Measurements from ENCODE around the gene TCP11L2. TPM values are rescaled to one million over a fixed set of nuclear protein-coding genes. Genes with fewer than 3 reads are reported as not detected.

Gene TCP11L2
- polyA plus RNA-seq, 3 donors = 23.5 to 37.3 (median 35.8) TPM

DNA sequence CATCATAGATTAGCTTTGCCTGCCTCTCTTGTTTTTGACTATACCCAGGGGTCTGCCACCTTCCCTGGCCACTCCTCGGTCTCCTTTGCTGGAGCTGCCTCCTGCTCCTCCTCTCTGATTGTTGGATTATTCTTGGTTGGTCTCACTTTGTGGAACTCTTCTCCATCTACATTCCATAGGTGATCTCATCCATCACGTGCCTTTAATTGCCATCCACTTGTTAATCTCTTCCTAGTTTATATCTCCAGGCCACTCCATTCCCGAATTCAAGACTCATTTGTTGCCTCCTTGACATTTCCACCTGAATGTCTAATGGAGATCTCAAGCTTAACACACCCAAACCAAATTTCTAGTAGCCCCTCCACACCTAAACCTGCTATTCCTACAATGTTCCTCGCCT is 60.4 kb downstream of the TCP11L2 start:
- Histone ChIP-seq H3K9me3 (replicated peaks in 1 of 2; ENCODE audit: control insufficient read depth in 1 of 2, insufficient read depth in 1 of 2, low read length in 2 of 2) (no peaks in the 10 kb centered on the region), H3K4me2 (replicated peaks; ENCODE audit: extremely low read depth, low read length, poor library complexity, severe bottlenecking) (no peak overlapping the region), H3K27me3 (ENCODE audit: control insufficient read depth in 2 of 2, insufficient read depth in 2 of 2, low read length in 2 of 2) (no peaks in the 10 kb centered on the region), H3K4me3 (replicated peaks in 1 of 3; ENCODE audit: low read depth in 2 of 3, low read length in 3 of 3) (no peak overlapping the region), H4K20me1 (ENCODE audit: insufficient read depth, low read length) (no peaks in the 10 kb centered on the region), H3K9ac (ENCODE audit: insufficient read depth, low read length, poor library complexity, severe bottlenecking) (no peak overlapping the region), H3K27ac (ENCODE audit: low read depth in 1 of 2, low read length in 2 of 2) (no peak overlapping the region), H3K79me2 (ENCODE audit: insufficient read depth, low read length) (peaks cover 33% of the 10 kb centered on the region), H3K36me3 (replicated peaks in 1 of 2; ENCODE audit: control insufficient read depth in 1 of 2, insufficient read depth in 2 of 2, low read length in 2 of 2) (peaks cover 20 to 40% of the 10 kb centered on the region in 2 donors), H2AFZ (ENCODE audit: insufficient read depth, low read depth, low read length, poor library complexity, severe bottlenecking) (no peak overlapping the region), H3K4me1 (ENCODE audit: control insufficient read depth in 1 of 2, insufficient read depth in 2 of 2, low read length in 2 of 2) (peaks cover 12 to 14% of the 10 kb centered on the region in 2 donors)
- H3K4me3 Mint-ChIP-seq = no peak overlapping the region
- H3K36me3 Mint-ChIP-seq = peaks cover 24 to 33% of the 10 kb centered on the region in 2 donors
- no peak overlapping the region for H3K27ac Mint-ChIP-seq
- peaks cover 10% of the 10 kb centered on the region for H3K4me1 Mint-ChIP-seq
- 100% methylated on average over 2 of the region's 4 CpGs for WGBS (ENCODE audit: insufficient coverage)
- no peaks in the 10 kb centered on the region for H3K27me3 Mint-ChIP-seq (ENCODE audit: low read depth in 3 of 3)
- peaks cover 0 to 3% (median 0%) of the 10 kb centered on the region in 7 donors for H3K9me3 Mint-ChIP-seq
- intact Hi-C loops (cut with micrococcal nuclease) = no loop called here
- no peak for DNase-seq
- no peak for TF ChIP-seq CTCF (IDR thresholded peaks at IDR 0.05)

DNA sequence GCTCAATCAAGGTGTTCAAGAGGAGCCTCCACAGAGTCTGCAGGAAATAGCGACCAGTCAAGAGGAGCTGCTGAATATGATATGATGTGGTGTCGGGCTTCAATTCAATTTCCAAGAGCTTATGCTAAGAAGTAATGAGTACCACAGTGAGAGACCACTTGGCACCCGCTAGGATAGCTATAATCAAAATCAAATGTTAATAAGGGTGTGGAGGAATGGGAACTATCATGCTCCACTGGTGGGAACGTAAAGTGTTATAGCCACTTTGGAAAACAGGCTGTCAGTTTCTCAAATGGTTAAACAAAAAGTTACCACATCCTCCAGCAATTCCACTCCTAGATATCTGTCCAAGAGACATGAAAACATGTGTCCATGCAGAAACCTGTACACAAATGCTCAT is 61.7 kb downstream of the TCP11L2 start:
- Histone ChIP-seq H4K20me1 (ENCODE audit: insufficient read depth, low read length) (no peaks in the 10 kb centered on the region), H3K27me3 (ENCODE audit: control insufficient read depth in 2 of 2, insufficient read depth in 2 of 2, low read length in 2 of 2) (no peaks in the 10 kb centered on the region), H3K27ac (ENCODE audit: low read depth in 1 of 2, low read length in 2 of 2) (no peak overlapping the region), H2AFZ (ENCODE audit: insufficient read depth, low read depth, low read length, poor library complexity, severe bottlenecking) (no peak overlapping the region), H3K4me3 (replicated peaks in 1 of 3; ENCODE audit: low read depth in 2 of 3, low read length in 3 of 3) (no peak overlapping the region), H3K36me3 (replicated peaks in 1 of 2; ENCODE audit: control insufficient read depth in 1 of 2, insufficient read depth in 2 of 2, low read length in 2 of 2) (peaks cover 26 to 48% of the 10 kb centered on the region in 2 donors), H3K9ac (ENCODE audit: insufficient read depth, low read length, poor library complexity, severe bottlenecking) (no peak overlapping the region), H3K79me2 (ENCODE audit: insufficient read depth, low read length) (peaks cover 32% of the 10 kb centered on the region), H3K4me2 (replicated peaks; ENCODE audit: extremely low read depth, low read length, poor library complexity, severe bottlenecking) (no peak overlapping the region), H3K9me3 (replicated peaks in 1 of 2; ENCODE audit: control insufficient read depth in 1 of 2, insufficient read depth in 1 of 2, low read length in 2 of 2) (no peaks in the 10 kb centered on the region), H3K4me1 (ENCODE audit: control insufficient read depth in 1 of 2, insufficient read depth in 2 of 2, low read length in 2 of 2) (peaks cover 0 to under 1% of the 10 kb centered on the region in 2 donors)
- Mint-ChIP-seq H3K4me1 (no peaks in the 10 kb centered on the region), H3K27me3 (ENCODE audit: low read depth in 3 of 3) (no peaks in the 10 kb centered on the region), H3K27ac (no peak overlapping the region), H3K4me3 (no peak overlapping the region), H3K9me3 (peaks cover 0 to 3% (median 0%) of the 10 kb centered on the region in 7 donors), H3K36me3 (peaks cover 31 to 45% of the 10 kb centered on the region in 2 donors)
- WGBS (ENCODE audit: insufficient coverage) = 100% methylated on average over 2 of the region's 4 CpGs
- intact Hi-C loops (cut with micrococcal nuclease) = no loop called here
- no peak for DNase-seq
- TF ChIP-seq CTCF (IDR thresholded peaks at IDR 0.05) = no peak

All from CD14-positive monocyte (primary cell).